Measurements from ENCODE around the gene NAA40.

Gene NAA40

GRCh38 chr11:63996512-63996911 is 57.7 kb downstream of the NAA40 start:
- H3K27me3 ChIP-seq (ENCODE audit: low read depth, low read length) = no peaks in the 10 kb centered on the region
- H3K27ac ChIP-seq (ENCODE audit: low read length) = no peak overlapping the region
- H3K4me1 ChIP-seq (ENCODE audit: control insufficient read depth in 1 of 2, insufficient read depth in 2 of 2, low read length in 2 of 2) = peaks cover 0 to 31% of the 10 kb centered on the region in 2 donors
- no peaks in the 10 kb centered on the region for H3K9me3 ChIP-seq (ENCODE audit: control insufficient read depth in 1 of 2, low read length in 2 of 2)
- H3K36me3 ChIP-seq (ENCODE audit: control insufficient read depth in 1 of 2, insufficient read depth in 2 of 2, low read length in 2 of 2) = peaks cover 16 to 41% of the 10 kb centered on the region in 2 donors
- no peak overlapping the region for H3K4me3 ChIP-seq (ENCODE audit: low read depth in 1 of 2, low read length in 2 of 2)

DNA sequence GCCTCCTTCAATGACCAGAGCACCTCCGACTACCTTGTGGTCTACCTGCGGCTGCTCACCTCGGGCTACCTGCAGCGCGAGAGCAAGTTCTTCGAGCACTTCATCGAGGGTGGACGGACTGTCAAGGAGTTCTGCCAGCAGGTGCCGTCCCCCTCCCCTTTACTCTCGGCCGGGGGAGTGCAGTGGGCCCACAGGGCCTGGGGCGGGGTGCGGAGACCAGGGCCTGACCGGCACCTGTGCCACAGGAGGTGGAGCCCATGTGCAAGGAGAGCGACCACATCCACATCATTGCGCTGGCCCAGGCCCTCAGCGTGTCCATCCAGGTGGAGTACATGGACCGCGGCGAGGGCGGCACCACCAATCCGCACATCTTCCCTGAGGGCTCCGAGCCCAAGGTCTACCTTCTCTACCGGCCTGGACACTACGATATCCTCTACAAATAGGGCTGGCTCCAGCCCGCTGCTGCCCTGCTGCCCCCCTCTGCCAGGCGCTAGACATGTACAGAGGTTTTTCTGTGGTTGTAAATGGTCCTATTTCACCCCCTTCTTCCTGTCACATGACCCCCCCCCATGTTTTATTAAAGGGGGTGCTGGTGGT is 58.4 kb downstream of the NAA40 start:
- Histone ChIP-seq H3K27ac (ENCODE audit: low read length) (no peak overlapping the region), H3K27me3 (ENCODE audit: low read depth, low read length) (no peaks in the 10 kb centered on the region), H3K4me3 (ENCODE audit: low read depth in 1 of 2, low read length in 2 of 2) (no peak overlapping the region), H3K4me1 (ENCODE audit: control insufficient read depth in 1 of 2, insufficient read depth in 2 of 2, low read length in 2 of 2) (peaks cover 0 to 38% of the 10 kb centered on the region in 2 donors), H3K36me3 (ENCODE audit: control insufficient read depth in 1 of 2, insufficient read depth in 2 of 2, low read length in 2 of 2) (peaks cover 13 to 37% of the 10 kb centered on the region in 2 donors), H3K9me3 (ENCODE audit: control insufficient read depth in 1 of 2, low read length in 2 of 2) (no peaks in the 10 kb centered on the region)

- Histone ChIP-seq H3K4me1 (ENCODE audit: control insufficient read depth in 1 of 2, insufficient read depth in 2 of 2, low read length in 2 of 2) (peaks cover 0 to 43% of the 10 kb centered on the region in 2 donors), H3K27ac (ENCODE audit: low read length) (no peak overlapping the region), H3K36me3 (ENCODE audit: control insufficient read depth in 1 of 2, insufficient read depth in 2 of 2, low read length in 2 of 2) (peaks cover 13 to 37% of the 10 kb centered on the region in 2 donors), H3K27me3 (ENCODE audit: low read depth, low read length) (no peaks in the 10 kb centered on the region), H3K9me3 (ENCODE audit: control insufficient read depth in 1 of 2, low read length in 2 of 2) (no peaks in the 10 kb centered on the region), H3K4me3 (ENCODE audit: low read depth in 1 of 2, low read length in 2 of 2) (no peak overlapping the region)
Measured at GRCh38 chr11:63997801-63998337, 59.1 kb downstream of the NAA40 start.

DNA sequence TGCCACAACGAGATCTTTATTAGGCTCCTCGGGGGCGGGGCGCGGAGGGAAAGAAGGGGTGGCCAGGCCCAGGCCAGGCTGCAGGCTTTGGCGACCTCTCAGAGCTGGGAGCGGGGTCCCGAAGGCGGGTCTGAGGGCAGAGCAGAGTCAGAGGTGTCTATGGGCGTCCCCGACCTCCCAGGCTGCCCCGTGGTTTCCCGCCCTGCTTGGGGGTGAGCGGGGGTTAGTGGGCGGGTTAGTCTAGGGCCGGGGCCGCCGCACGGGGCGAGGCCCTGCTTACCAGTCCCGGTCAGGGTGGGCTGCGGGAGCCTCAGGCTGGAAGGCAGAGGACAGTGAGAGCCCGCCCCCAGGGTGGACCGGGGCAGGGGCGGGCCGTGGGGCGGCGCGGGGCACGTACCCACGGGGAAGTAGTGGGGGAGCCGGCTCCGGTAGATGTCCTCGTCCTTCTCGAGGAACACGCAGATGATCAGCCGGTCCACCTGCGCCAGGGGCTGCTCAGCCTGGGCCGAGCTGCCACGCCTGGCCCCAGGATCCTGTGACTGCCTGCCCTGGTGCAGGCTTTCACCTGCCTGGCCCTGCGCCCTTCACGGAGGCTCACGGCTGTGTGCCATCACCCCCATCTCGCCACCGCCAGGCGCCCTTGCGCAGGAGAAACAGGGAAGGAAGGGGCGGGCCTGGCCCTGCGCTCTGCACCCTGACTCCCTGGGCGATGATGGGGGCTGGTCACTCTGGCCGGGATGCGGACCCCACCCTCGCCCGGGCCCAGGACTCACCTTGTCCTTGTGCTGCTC is 60.0 kb downstream of the NAA40 start:
- Histone ChIP-seq H3K4me3 (ENCODE audit: low read depth in 1 of 2, low read length in 2 of 2) (peak overlapping the region in 1 of 2 donors; percentile 66), H3K4me1 (ENCODE audit: control insufficient read depth in 1 of 2, insufficient read depth in 2 of 2, low read length in 2 of 2) (peaks cover 0 to 43% of the 10 kb centered on the region in 2 donors), H3K9me3 (ENCODE audit: control insufficient read depth in 1 of 2, low read length in 2 of 2) (no peaks in the 10 kb centered on the region), H3K36me3 (ENCODE audit: control insufficient read depth in 1 of 2, insufficient read depth in 2 of 2, low read length in 2 of 2) (peaks cover 13 to 37% of the 10 kb centered on the region in 2 donors), H3K27ac (ENCODE audit: low read length) (no peak overlapping the region), H3K27me3 (ENCODE audit: low read depth, low read length) (no peaks in the 10 kb centered on the region)

GRCh38 chr11:63999349-64000025 is 60.7 kb downstream of the NAA40 start:
- no peak overlapping the region for H3K27ac ChIP-seq (ENCODE audit: low read length)
- H3K4me1 ChIP-seq (ENCODE audit: control insufficient read depth in 1 of 2, insufficient read depth in 2 of 2, low read length in 2 of 2) = peaks cover 0 to 43% of the 10 kb centered on the region in 2 donors
- no peaks in the 10 kb centered on the region for H3K9me3 ChIP-seq (ENCODE audit: control insufficient read depth in 1 of 2, low read length in 2 of 2)
- H3K4me3 ChIP-seq (ENCODE audit: low read depth in 1 of 2, low read length in 2 of 2) = peak overlapping the region in 1 of 2 donors; percentile 66
- H3K36me3 ChIP-seq (ENCODE audit: control insufficient read depth in 1 of 2, insufficient read depth in 2 of 2, low read length in 2 of 2) = peaks cover 13 to 37% of the 10 kb centered on the region in 2 donors
- no peaks in the 10 kb centered on the region for H3K27me3 ChIP-seq (ENCODE audit: low read depth, low read length)

- no peak overlapping the region for H3K27ac ChIP-seq (ENCODE audit: low read length)
Measured at GRCh38 chr11:64000026-64000739, 61.4 kb downstream of the NAA40 start.

DNA sequence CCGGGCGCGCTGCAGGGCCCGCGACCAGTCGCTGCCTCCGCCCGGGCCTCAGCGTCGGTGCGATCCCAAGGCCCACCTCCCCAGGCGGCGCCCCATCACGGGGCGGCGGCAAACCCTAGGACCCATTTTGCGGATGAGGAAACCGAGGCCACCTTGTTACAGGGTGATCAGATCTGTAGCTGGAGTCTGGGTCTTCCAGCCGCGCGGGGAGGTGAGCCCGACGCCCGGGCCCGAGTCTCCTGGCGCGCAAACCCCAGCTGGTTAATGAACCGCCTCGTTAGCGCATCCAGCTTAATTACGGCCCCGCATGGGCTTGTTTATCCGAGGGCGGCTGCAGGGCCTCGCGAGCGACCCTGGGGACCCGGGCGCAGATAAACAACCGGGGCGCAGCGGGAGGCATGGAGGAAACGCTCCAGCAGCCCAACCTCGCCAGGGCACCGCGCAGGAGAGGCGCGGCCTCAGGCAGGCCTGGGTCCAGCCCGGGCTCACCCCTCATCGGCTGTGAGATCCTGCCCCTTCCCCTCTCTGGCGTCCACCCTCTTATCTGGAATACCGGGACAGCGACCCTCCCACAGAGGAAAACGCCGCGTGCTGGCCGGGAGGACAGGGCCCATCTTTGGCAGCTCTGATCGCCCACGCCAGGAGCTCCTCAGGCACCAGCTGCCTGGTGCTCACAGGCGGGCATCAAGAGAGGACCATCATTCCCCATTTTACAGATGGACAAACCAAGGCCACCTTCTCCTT is 62.1 kb downstream of the NAA40 start:
- Histone ChIP-seq H3K27ac (ENCODE audit: low read length) (no peak overlapping the region), H3K36me3 (ENCODE audit: control insufficient read depth in 1 of 2, insufficient read depth in 2 of 2, low read length in 2 of 2) (peaks cover 13 to 24% of the 10 kb centered on the region in 2 donors), H3K4me1 (ENCODE audit: control insufficient read depth in 1 of 2, insufficient read depth in 2 of 2, low read length in 2 of 2) (peaks cover 0 to 43% of the 10 kb centered on the region in 2 donors), H3K27me3 (ENCODE audit: low read depth, low read length) (no peaks in the 10 kb centered on the region), H3K9me3 (ENCODE audit: control insufficient read depth in 1 of 2, low read length in 2 of 2) (no peaks in the 10 kb centered on the region), H3K4me3 (ENCODE audit: low read depth in 1 of 2, low read length in 2 of 2) (peak overlapping the region in 1 of 2 donors; percentile 66)

More at GRCh38 chr11:64000026-64000739, 61.4 kb downstream of the NAA40 start:
- H3K27me3 ChIP-seq (ENCODE audit: low read depth, low read length) = no peaks in the 10 kb centered on the region
- H3K4me3 ChIP-seq (ENCODE audit: low read depth in 1 of 2, low read length in 2 of 2) = peak overlapping the region in 1 of 2 donors; percentile 66
- H3K4me1 ChIP-seq (ENCODE audit: control insufficient read depth in 1 of 2, insufficient read depth in 2 of 2, low read length in 2 of 2) = peaks cover 0 to 43% of the 10 kb centered on the region in 2 donors
- peaks cover 13 to 31% of the 10 kb centered on the region in 2 donors for H3K36me3 ChIP-seq (ENCODE audit: control insufficient read depth in 1 of 2, insufficient read depth in 2 of 2, low read length in 2 of 2)
- no peaks in the 10 kb centered on the region for H3K9me3 ChIP-seq (ENCODE audit: control insufficient read depth in 1 of 2, low read length in 2 of 2)

DNA sequence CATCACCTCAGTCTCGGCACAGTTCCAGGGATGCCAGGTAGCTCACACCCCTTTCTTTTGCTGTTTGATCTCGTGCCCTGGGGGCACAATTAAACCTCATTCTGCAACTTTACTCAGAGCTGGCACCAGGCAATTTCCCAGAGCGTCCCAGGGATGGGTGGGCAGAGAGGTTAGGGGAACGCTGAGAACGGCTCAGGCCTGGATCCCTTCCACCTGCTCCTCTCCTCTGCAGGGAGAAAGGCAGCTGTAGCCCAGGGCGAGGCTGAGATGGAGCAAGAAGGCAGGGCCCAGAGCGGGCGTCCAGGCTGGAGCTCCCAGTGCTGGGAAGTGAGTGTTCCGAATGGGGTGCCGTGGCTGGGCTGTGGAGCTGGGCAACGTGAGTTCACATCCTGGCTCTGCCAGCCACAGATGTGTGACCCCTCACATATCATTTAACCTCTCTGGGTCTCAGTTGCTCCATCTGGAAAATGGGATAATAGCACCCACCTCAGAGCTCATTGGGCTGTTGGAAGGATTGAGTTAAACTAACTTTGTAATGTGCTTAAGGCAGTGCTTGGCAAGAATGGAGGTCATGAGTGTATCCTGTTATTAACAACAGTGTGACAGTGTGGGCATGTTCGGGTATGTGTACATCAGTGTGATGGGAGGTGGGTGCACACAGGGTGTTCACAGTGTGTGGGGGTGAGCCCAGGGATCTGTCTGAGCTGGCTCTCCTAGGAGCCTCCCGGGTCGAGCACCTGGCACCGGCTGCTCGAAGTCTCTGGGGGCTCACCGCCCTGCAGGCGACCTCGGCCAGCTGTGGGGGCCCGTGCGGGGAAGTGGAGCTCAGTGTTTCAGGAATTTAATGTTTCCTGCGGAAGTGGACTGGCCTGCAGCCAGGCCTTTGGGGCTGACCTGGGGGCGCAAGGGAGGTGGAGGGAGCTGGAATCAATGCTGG is 63.0 kb downstream of the NAA40 start:
- no peaks in the 10 kb centered on the region for H3K9me3 ChIP-seq (ENCODE audit: control insufficient read depth in 1 of 2, low read length in 2 of 2)
- H3K4me3 ChIP-seq (ENCODE audit: low read depth in 1 of 2, low read length in 2 of 2) = peak overlapping the region in 1 of 2 donors; percentile 66
- H3K36me3 ChIP-seq (ENCODE audit: control insufficient read depth in 1 of 2, insufficient read depth in 2 of 2, low read length in 2 of 2) = peaks cover 11 to 16% of the 10 kb centered on the region in 2 donors
- H3K27ac ChIP-seq (ENCODE audit: low read length) = no peak overlapping the region
- no peaks in the 10 kb centered on the region for H3K27me3 ChIP-seq (ENCODE audit: low read depth, low read length)
- peaks cover 0 to 47% of the 10 kb centered on the region in 2 donors for H3K4me1 ChIP-seq (ENCODE audit: control insufficient read depth in 1 of 2, insufficient read depth in 2 of 2, low read length in 2 of 2)

GRCh38 chr11:64003807-64004589 is 65.2 kb downstream of the NAA40 start:
- Histone ChIP-seq H3K27me3 (ENCODE audit: low read depth, low read length) (no peaks in the 10 kb centered on the region), H3K4me3 (ENCODE audit: low read depth in 1 of 2, low read length in 2 of 2) (no peak overlapping the region), H3K27ac (ENCODE audit: low read length) (no peak overlapping the region), H3K4me1 (ENCODE audit: control insufficient read depth in 1 of 2, insufficient read depth in 2 of 2, low read length in 2 of 2) (peaks cover 0 to 57% of the 10 kb centered on the region in 2 donors), H3K36me3 (ENCODE audit: control insufficient read depth in 1 of 2, insufficient read depth in 2 of 2, low read length in 2 of 2) (no peaks in the 10 kb centered on the region), H3K9me3 (ENCODE audit: control insufficient read depth in 1 of 2, low read length in 2 of 2) (no peaks in the 10 kb centered on the region)

Data from muscle layer of duodenum (tissue), 2 donors.